GM19372 (cell line): Measurements from ENCODE around the gene CAB39.
A peak's percentile ranks its signal among the peaks of the same experiment; 100 is the strongest.

Source experiments
- ATAC-seq: cut with Tn5 transposase; IDR thresholded peaks from one replicate; pipeline ENCODE4 v1.9.1; 2021; ENCODE audit warnings: mild to moderate bottlenecking, low read depth, moderate library complexity; ENCODE audit not compliant: unreplicated experiment

The CAB39 gene

GRCh38 chr2:230849633-230850357 is 137.2 kb downstream of the CAB39 start:
- ATAC-seq: no peak

DNA sequence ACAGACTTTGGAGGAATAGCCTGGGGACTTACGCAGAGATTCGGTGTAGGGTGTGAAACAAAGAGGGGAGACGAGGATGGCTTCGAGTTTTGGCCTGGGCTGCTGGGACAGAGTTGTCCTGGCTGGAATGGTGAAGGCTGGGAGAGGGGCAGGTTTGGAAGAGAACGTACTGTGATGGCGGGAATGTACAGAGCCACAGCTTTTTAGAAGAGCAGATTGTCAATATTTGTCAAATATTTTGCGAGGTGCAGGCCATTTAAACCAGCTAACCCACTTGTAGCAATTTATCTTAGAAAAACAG is 137.7 kb downstream of the CAB39 start:
- no peak for ATAC-seq

- ATAC-seq: no peak
These were observed 139.5 kb downstream of the CAB39 start for GRCh38 chr2:230852113-230852512.

DNA sequence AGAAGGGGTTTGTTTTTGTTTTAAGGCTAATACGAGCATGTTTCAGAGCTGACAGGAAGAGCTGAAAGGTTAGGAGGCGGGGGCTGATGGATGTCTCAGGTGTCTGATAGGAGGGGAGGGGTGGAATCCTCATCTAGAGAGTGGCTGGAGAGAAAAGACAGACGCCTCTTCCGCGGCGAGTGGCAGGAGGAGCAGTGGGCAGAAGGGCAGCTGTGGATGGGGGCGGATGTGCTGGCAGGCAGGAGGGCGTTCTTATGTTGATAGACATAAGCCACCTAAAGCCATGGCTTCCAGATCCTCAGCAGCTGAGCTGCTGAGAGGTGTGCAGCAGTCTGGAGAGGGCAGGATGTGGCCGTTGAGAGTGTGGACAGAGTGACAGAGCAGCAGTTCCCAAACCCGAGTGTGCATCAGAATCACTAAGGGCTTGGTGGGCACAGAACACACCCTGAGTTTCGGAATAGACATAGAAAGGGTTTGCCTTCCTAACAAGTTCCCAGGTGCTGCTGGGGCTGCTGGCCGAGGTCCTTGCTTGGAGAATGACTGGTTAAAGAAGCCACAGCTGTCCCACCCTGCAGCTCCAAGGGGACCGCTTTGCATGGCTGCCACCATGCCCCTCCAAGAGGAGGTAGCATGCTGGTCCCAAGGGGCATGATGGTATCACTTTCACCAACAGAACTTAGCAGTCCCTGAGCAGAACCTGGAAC is 149.1 kb downstream of the CAB39 start:
- ATAC-seq: no peak

DNA sequence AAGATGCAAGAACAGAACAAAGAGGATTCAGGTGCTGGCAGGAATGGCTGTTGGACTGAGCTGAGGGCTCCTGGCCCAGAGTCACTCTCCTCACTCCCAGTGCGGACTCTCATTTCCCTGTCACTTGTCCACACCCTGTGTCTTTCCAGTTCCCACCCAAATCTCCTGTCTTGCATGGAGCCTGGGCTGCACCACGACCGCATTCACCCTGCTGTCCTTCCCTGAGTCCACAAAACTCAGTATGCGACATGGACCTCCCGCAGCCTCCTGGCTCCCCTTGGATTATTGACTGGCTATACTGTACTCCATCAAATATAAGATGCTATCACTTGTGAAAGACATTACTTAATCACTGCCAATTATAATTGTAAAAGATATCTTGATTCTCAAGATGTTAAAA is 149.7 kb downstream of the CAB39 start:
- no peak for ATAC-seq

- no peak for ATAC-seq
These were observed 150.4 kb downstream of the CAB39 start for GRCh38 chr2:230863031-230863430.

- no peak for ATAC-seq
These were observed 150.9 kb downstream of the CAB39 start for GRCh38 chr2:230863442-230864121.

GRCh38 chr2:230864122-230864604 is 151.5 kb downstream of the CAB39 start:
- ATAC-seq: no peak

- peak; percentile 62 for ATAC-seq
These were observed 152.1 kb downstream of the CAB39 start, which contains the start of gene ITM2C for GRCh38 chr2:230864605-230865306. TSS of gene ITM2C (plus strand) at chr2:230864942. CDS start at chr2:230865026, 84 bp downstream.

GRCh38 chr2:230865307-230865765 is 152.7 kb downstream of the CAB39 start:
- no peak for ATAC-seq

GRCh38 chr2:230865766-230866755 is 153.4 kb downstream of the CAB39 start:
- ATAC-seq: no peak

DNA sequence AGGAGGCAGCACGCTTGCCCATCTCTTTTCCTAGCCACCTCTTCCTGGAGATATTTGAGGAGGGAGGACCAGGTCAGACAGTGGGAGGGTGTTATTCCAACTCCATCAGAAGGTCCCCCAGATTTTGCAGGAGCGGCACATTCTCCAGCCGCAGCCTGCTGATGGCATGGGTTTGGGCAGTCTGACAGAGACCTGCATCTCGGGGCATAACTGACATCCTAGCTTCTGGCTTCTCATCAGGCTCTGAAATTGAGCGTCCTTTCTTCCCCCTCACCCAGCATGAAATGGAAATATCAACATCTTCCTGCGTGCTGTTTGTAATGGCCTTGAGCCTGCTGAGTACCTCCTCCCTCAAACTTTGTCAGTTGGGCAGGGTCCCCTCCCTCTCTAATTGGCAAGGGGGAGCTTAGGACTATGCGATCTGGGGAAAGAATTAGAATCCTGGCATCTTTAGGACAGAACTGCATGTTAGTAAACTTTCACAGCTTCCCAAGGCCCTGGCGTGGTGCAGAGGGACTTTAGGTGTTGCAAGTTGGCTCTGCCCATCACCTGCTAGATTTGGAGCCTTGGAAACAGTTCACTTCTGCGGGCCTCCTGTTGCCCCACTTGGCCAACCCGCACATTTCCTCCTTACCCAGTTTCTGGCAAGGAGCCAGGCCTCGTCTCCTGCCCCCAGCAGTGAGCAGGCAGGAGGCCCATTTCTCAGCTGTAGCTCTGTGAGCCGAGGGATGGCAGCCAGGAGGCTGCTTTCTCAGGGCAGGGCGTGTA is 154.3 kb downstream of the CAB39 start:
- ATAC-seq: no peak

DNA sequence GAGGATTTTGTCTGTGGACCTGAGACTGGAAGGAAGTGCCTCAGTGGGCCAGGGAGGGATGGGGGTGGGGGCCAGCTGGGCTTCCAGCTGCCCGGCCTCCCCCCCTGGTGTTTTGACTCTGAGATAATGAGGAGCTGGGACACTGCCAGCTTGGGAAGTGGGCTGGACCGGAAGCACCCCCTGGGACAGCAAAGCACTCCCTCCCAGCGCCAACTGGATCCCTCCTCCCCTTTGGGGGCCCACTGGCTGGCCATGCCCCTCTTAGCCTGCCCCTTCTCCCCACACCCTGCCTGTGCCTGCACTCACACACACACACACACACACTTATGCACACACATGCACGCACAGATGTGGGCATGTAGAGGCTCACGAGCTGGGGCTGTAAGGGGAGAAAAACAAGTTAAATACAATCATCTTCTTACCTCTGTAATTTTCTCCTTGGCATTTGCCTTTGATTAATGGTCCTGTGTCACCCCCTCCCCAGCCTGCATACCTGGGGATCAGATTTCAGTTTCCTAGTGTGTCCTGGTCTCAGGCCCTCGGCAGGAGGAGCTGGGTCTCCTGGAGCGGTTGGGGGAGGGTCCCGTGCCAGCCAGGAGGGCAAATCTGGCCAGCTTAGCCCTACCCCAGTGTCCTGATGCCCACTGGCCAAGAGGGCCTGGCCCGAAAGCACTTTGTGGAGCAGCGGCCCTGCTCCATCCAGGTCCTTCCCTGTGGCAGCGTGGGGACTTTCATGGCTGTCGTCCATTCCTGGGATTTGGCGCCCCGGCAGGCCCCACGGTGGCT is 155.7 kb downstream of the CAB39 start:
- ATAC-seq: no peak

- ATAC-seq: no peak
These were observed 156.6 kb downstream of the CAB39 start for GRCh38 chr2:230868947-230869913.

DNA sequence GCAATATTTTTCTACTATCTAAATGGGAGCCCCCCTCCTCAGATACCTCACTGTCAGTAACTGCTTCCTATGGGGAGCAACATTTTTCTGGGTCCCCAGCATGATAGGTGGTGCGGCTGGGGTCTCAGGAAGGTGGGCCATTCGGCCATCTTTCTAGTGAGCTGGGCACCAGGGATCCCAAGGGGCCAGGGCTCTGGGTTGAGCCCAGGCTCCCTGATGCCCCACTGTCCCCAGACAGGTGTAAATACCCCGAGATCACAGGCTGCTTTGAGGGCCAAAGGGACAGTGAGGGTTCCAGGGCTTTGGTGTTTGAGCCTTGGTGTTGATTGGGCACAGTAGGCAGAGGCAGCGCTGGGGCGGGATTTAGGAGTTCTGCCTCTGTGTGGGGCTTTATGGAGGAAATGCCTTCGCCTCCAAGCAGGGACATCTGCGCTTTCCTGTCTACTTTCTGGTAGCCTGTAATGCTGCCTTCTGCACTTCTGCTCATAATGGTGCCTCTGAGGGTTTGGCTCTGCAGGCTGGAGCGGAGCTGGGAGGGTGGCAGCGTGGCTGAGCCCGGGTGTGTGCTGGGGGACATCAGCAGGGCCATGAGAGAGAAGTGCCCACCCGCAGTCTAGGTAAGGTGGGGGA is 157.4 kb downstream of the CAB39 start:
- ATAC-seq: no peak
